ENCODE data around the gene PSENEN. TPM values are rescaled to one million over a fixed set of nuclear protein-coding genes. Genes with fewer than 3 reads are reported as not detected.

The PSENEN gene
- total RNA-seq, 4 donors from 2014 or later: 8.3 to 48.2 (median 40.6) TPM

GRCh38 chr19:35789978-35790944 is 44.8 kb downstream of the PSENEN start:
- TF ChIP-seq POLR2A (IDR thresholded peaks at IDR 0.05): no peak
- TF ChIP-seq, protein P1, sequence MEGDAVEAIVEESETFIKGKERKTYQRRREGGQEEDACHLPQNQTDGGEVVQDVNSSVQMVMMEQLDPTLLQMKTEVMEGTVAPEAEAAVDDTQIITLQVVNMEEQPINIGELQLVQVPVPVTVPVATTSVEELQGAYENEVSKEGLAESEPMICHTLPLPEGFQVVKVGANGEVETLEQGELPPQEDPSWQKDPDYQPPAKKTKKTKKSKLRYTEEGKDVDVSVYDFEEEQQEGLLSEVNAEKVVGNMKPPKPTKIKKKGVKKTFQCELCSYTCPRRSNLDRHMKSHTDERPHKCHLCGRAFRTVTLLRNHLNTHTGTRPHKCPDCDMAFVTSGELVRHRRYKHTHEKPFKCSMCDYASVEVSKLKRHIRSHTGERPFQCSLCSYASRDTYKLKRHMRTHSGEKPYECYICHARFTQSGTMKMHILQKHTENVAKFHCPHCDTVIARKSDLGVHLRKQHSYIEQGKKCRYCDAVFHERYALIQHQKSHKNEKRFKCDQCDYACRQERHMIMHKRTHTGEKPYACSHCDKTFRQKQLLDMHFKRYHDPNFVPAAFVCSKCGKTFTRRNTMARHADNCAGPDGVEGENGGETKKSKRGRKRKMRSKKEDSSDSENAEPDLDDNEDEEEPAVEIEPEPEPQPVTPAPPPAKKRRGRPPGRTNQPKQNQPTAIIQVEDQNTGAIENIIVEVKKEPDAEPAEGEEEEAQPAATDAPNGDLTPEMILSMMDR (IDR thresholded peaks at IDR 0.05): no peak
- H3K27me3 ChIP-seq: no peaks in the 10 kb centered on the region
- no peaks in the 10 kb centered on the region for H3K4me1 ChIP-seq
- H3K36me3 ChIP-seq: no peaks in the 10 kb centered on the region
- H3K9me3 ChIP-seq: no peaks in the 10 kb centered on the region
- no peak overlapping the region for H3K27ac ChIP-seq
- no peak overlapping the region for H3K4me3 ChIP-seq
- DNase-seq: no peak

- H3K36me3 ChIP-seq: no peaks in the 10 kb centered on the region
- no peaks in the 10 kb centered on the region for H3K9me3 ChIP-seq
- no peak overlapping the region for H3K27ac ChIP-seq
- no peaks in the 10 kb centered on the region for H3K4me1 ChIP-seq
- no peak overlapping the region for H3K4me3 ChIP-seq
- H3K27me3 ChIP-seq: no peaks in the 10 kb centered on the region
- no peak for DNase-seq
- no peak for TF ChIP-seq POLR2A (IDR thresholded peaks at IDR 0.05)
- TF ChIP-seq, protein P1 (IDR thresholded peaks at IDR 0.05): no peak
Measured at GRCh38 chr19:35790981-35791813, 45.7 kb downstream of the PSENEN start.

- no peaks in the 10 kb centered on the region for H3K36me3 ChIP-seq
- no peak overlapping the region for H3K27ac ChIP-seq
- no peak overlapping the region for H3K4me3 ChIP-seq
- H3K27me3 ChIP-seq: no peaks in the 10 kb centered on the region
- H3K4me1 ChIP-seq: no peaks in the 10 kb centered on the region
- DNase-seq: no peak
- no peaks in the 10 kb centered on the region for H3K9me3 ChIP-seq
- no peak for TF ChIP-seq POLR2A (IDR thresholded peaks at IDR 0.05)
- TF ChIP-seq, protein P1 (IDR thresholded peaks at IDR 0.05): no peak
Measured at GRCh38 chr19:35791814-35792279, 46.4 kb downstream of the PSENEN start.

DNA sequence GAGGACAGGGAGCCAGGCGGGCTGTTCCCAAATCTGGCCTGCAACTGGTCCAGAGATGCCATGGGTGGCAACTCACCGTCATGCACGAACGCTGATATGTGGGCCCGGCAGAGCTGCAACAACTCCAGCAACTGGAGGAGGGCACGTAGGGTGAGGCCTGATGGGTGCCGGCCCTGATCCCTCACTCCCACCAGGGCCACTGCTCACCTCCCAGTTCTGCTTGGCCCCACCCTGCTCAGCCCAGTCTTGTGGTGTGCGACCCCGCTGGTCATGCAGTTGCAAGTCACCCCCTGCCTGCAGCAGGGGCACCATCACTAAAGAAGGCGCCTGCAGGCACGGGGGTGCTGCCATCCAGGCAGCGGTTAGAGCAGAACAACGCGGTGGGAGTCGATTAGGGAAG is 46.9 kb downstream of the PSENEN start:
- DNase-seq: no peak
- no peaks in the 10 kb centered on the region for H3K9me3 ChIP-seq
- H3K4me3 ChIP-seq: no peak overlapping the region
- no peaks in the 10 kb centered on the region for H3K4me1 ChIP-seq
- H3K27ac ChIP-seq: no peak overlapping the region
- no peaks in the 10 kb centered on the region for H3K36me3 ChIP-seq
- H3K27me3 ChIP-seq: no peaks in the 10 kb centered on the region
- TF ChIP-seq, protein P1 (IDR thresholded peaks at IDR 0.05): no peak
- TF ChIP-seq POLR2A (IDR thresholded peaks at IDR 0.05): no peak

- H3K27me3 ChIP-seq: no peaks in the 10 kb centered on the region
- no peak overlapping the region for H3K27ac ChIP-seq
- TF ChIP-seq, protein P1 (IDR thresholded peaks at IDR 0.05): no peak
- TF ChIP-seq POLR2A (IDR thresholded peaks at IDR 0.05): no peak
- no peak overlapping the region for H3K4me3 ChIP-seq
- no peak for DNase-seq
- H3K36me3 ChIP-seq: no peaks in the 10 kb centered on the region
- no peaks in the 10 kb centered on the region for H3K4me1 ChIP-seq
- no peaks in the 10 kb centered on the region for H3K9me3 ChIP-seq
Measured at GRCh38 chr19:35792888-35793287, 47.4 kb downstream of the PSENEN start.

All from Peyer's patch (tissue), 4 donors.